ENCODE results near the gene PLXNA1. TPM values are rescaled to one million over a fixed set of nuclear protein-coding genes. Genes with fewer than 3 reads are reported as not detected.

The PLXNA1 gene
- total and polyA plus RNA-seq, 8 donors, result 6.4 to 20.0 (median 8.5) TPM

DNA sequence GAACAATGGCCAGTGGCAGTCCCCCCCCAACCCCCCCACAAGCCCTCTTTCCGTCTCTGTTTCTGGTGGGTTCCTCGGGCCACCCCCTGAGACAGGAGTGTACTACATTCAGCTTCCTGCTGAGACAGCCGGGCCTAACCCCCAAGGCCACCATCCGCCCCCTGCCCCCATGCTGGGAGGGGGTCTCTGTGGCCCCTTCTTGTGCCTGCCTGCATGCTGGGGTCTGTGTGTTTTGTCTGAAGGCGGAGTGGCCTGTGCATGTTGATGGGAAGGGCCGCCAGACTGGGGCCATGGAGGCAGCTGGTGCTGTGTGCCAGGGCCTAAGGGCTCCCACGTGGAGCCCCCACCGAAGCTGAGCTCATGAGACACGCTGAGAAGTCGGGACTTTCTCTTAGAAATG lies 26.6 kb downstream of the PLXNA1 start:
- H3K4me1 ChIP-seq, result no peaks in the 10 kb centered on the region
- ATAC-seq (no peak), DNase-seq (no peak), FAIRE-seq (no peak)
- peaks cover 0 to 10% (median 0%) of the 10 kb centered on the region in 3 donors for H3K36me3 ChIP-seq
- intact Hi-C loops (cut with DNase I), result no loop called here
- TF ChIP-seq CTCF (IDR thresholded peaks at IDR 0.05), result no peak
- no peak overlapping the region for H3K27ac ChIP-seq
- 87 to 88% methylated on average over 10 of the region's 10 CpGs for WGBS, 2 donors
- no peaks in the 10 kb centered on the region for H3K27me3 ChIP-seq
- H3K4me3 ChIP-seq, result no peak overlapping the region
- H3K9me3 ChIP-seq, result no peaks in the 10 kb centered on the region

DNA sequence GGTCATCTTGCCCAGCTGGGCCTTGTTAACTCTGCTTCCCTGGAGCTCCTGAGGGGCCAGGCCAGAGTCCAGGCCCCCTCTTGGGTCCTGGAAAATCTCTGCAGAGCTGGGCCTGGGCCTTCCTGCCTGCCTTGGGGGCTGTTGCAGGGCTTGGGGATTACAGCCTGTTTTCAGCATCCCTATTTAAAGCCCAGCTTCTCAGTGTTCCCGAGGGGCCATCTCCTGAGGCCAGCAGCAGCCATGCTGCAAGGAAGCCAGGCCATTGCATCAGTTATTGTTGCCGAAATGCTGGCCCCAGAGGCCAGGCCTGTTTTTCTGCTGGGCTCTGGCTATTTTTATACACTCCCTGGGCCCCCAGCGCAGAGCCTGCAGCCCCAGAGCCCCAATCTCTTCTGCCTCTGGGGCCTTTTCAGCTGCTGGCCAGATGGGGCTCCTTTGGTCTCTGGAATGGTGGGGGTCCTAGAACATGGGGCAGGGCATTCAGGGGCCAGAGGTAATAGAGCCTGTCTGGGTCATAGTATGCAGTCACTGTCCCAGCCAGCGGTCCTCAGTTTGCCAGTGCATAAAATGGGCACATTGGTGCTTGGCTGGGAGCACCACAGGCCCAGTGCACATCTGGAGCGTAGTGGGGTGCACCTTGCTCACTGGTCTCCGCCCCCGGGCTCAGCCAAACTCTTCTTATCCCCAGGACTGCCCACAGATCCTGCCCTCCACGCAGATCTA lies 28.5 kb downstream of the PLXNA1 start:
- no peak for DNase-seq
- no peaks in the 10 kb centered on the region for H3K27me3 ChIP-seq
- no peak overlapping the region for H3K4me3 ChIP-seq
- 91% methylated on average over 8 of the region's 8 CpGs for WGBS, 2 donors
- no peaks in the 10 kb centered on the region for H3K9me3 ChIP-seq
- TF ChIP-seq CTCF (IDR thresholded peaks at IDR 0.05), result no peak
- intact Hi-C loops (cut with DNase I), result no loop called here
- peaks cover 0 to 17% (median under 1%) of the 10 kb centered on the region in 3 donors for H3K36me3 ChIP-seq
- ATAC-seq, result peak in 2 of 4 donors; percentile 21 to 36
- no peaks in the 10 kb centered on the region for H3K4me1 ChIP-seq
- no peak overlapping the region for H3K27ac ChIP-seq
- FAIRE-seq, result no peak

- Histone ChIP-seq H3K27me3 (no peaks in the 10 kb centered on the region), H3K4me1 (no peaks in the 10 kb centered on the region), H3K4me3 (no peak overlapping the region), H3K36me3 (peaks cover 0 to 17% (median 8%) of the 10 kb centered on the region in 3 donors), H3K9me3 (no peaks in the 10 kb centered on the region), H3K27ac (no peak overlapping the region)
- intact Hi-C loops (cut with DNase I), result no loop called here
- no peak for FAIRE-seq
- no peak for TF ChIP-seq CTCF (IDR thresholded peaks at IDR 0.05)
- WGBS, 2 donors, result 93 to 96% methylated on average over 15 of the region's 15 CpGs
- no peak for ATAC-seq
- DNase-seq, result no peak
These were observed 29.2 kb downstream of the PLXNA1 start for GRCh38 chr3:127012091-127012490.

- intact Hi-C loops (cut with DNase I), result no loop called here
- H3K9me3 ChIP-seq, result no peaks in the 10 kb centered on the region
- WGBS, 2 donors, result 80 to 81% methylated on average over 10 of the region's 10 CpGs
- no peaks in the 10 kb centered on the region for H3K27me3 ChIP-seq
- H3K27ac ChIP-seq, result no peak overlapping the region
- no peaks in the 10 kb centered on the region for H3K4me1 ChIP-seq
- no peak for ATAC-seq
- peaks cover 0 to 26% (median 13%) of the 10 kb centered on the region in 3 donors for H3K36me3 ChIP-seq
- no peak for TF ChIP-seq CTCF (IDR thresholded peaks at IDR 0.05)
- FAIRE-seq, result no peak
- DNase-seq, result no peak
- no peak overlapping the region for H3K4me3 ChIP-seq
These were observed 30.3 kb downstream of the PLXNA1 start for GRCh38 chr3:127013181-127013580.
